KG1 (cell line): ENCODE results near the gene MEF2C.

Source experiments
- DNase-seq: peaks from one replicate; lab custom pipeline; 2025; lab: John Stamatoyannopoulos, UW

MEF2C gene

DNA sequence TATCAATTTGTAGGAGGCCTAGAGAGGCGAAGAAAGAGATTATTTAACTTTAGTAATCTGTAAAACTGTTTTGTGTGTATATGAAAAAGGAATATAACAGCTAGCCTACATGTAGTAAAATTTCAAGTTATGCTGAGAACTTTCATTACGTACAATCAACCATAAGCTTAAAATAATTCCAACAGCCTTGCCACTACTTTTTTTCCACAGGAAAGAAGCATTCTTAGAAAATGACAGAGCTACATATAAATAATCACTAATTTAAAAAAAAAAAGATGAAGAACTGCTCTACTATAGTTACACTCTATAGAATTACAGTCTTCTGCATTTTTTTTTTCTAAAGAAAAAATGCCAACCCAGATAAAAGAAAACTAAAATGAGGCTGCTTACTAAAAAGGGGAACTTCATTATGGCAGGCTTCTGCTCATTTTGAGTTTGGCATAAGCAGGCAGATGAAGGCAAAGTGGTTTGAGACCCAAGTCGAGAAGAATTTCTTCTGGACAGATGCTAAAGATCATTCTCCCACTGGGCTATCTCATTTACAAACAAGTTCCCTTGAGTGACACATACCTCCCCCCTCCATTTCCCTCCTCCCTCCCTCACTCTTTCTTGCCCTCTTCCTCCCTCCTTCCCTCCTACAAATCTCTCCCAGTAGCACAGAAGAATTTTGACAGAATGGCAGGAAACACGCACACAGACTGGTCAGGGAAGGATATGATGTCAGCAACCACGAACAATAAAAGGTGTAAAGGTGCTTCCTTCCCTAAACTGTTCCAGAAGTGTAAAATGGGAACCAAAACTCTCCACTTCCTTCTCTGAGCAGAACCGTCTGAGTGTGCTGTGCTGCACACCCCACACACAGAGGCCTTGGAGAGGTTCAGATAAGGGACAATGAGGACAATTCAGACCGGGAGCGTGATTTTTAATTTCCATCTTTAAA lies 56.1 kb downstream of the MEF2C start:
- peak; percentile 53 for DNase-seq

GRCh38 chr5:88825584-88826315 lies 57.2 kb downstream of the MEF2C start:
- DNase-seq, result no peak

DNA sequence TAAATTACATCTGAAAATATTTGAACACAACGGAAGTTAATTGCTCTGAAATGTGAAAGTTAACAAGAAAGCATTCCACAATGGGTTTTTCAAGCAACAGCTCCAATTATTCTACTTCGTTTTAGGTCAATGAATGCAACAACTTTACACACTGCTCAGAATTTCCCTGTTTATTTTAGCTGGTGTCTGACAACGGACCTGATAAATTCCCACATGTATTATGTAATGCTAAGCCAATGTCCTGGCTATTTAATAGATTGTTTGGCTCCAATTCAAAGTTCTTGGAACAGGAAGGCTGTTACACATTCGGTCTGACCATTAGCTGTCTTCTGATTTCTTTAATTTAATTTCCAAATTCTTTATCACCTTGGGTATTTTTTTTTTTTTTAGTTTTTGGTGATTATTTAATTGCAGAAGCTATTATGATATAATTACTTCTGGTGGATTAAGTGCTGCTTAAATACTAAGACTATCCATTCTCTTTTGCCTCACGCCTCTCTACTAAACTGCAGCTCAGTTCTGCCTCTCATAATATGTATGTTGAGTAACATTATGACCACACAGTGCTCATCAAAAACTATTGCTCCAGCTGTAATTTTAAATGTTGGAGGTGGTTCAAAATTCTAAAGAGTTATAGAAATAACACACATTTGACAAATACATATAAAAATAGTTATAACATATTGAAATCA lies 57.9 kb downstream of the MEF2C start:
- no peak for DNase-seq

- DNase-seq, result no peak
Measured at GRCh38 chr5:88824141-88824540, 58.8 kb downstream of the MEF2C start.

DNA sequence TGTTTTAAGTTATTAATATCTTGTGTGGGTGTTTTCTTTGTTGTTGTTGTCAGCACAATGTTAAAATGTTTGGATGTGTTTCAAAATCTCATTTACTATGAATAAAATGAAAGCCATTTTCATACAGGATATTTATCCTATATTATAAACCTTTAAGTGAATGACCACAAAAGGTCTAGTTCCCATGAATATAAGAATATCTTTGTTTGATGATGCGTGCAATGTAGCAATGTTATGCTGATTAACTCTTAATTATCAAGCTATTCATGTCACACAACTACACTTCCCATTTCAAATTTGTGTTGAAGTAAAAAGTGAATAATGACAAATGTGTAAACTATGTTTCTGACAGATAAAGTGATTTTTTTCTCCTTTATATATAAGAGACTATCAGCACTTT lies 59.8 kb downstream of the MEF2C start:
- no peak for DNase-seq

DNA sequence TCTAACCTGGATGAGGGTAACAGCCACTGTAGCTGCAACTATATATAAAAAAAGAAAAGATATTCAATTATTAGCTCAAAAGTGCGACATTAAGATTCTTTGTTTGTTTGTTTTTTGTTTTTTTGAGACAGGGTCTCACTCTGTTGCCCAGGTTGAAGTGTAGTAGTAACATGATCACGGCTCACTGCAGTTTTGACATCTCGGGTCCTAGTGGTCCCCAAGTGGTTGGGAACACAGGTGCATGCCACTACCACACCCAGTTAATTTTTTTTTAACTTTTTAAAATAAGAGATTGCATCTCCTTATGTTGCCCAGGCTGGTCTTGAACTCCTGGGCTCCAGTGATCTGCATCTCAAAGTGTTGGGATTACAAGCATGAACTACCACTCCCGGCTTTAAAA lies 61.8 kb downstream of the MEF2C start:
- no peak for DNase-seq

- DNase-seq, result no peak
Measured at GRCh38 chr5:88820581-88820980, 62.4 kb downstream of the MEF2C start.

- DNase-seq, result no peak
Measured at GRCh38 chr5:88819301-88819999, 63.5 kb downstream of the MEF2C start.

- DNase-seq, result no peak
Measured at GRCh38 chr5:88818296-88818695, 64.7 kb downstream of the MEF2C start.

GRCh38 chr5:88816195-88816594 lies 66.8 kb downstream of the MEF2C start:
- DNase-seq, result no peak

DNA sequence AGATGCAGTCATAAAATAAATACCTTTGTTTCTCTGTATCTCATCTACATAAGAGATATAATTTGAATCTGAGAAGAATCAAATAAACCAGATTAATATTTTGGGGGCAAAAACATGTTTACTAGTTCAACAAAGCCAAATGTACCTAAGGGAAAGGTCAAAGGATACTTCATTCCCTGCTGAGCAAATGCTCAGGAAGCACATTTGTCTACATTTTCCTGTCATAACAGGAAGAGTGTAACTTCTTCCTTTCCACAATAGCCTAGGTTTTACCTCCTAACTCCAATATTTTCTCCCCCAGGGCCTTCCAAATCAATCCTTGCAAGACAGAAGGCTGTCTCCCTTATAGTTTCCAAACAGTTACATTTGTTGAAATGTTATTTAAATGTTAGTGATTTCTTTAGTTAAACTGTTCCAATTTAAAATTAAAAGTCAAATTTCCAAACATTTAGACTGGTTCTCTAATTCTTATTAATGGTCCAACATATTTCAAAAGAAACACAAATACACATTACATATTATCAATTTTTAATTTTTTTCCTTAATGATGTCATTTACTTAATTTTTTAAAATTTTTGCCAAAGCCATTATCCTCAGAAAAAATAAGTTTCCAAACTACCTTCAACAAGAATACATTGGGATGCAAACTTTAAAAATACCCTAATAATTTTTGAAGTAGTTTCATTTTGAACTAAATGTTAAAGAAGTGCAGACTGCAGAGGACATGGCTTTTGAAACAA lies 67.8 kb downstream of the MEF2C start:
- no peak for DNase-seq

GRCh38 chr5:88813805-88814575 lies 69.0 kb downstream of the MEF2C start:
- DNase-seq, result no peak

- DNase-seq, result no peak
Measured at GRCh38 chr5:88813244-88813643, 69.7 kb downstream of the MEF2C start.

DNA sequence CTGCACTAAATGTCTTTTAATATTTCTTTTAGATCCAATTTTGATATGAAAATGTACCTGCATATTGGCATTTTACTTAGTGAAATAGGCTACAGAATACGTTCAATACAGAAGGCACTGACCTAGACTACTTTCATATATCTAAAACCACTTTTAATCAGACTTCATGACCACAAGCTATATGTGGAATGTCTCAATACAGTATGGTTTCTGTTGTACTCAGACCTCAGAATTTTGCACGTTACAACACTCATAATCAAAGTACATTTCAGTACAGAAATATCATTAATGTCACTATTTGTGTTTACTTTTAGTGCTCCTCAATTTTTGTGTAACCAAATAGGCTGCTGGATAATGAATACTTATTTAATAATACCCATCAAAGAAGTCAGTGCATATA lies 74.8 kb downstream of the MEF2C start:
- DNase-seq, result no peak

DNA sequence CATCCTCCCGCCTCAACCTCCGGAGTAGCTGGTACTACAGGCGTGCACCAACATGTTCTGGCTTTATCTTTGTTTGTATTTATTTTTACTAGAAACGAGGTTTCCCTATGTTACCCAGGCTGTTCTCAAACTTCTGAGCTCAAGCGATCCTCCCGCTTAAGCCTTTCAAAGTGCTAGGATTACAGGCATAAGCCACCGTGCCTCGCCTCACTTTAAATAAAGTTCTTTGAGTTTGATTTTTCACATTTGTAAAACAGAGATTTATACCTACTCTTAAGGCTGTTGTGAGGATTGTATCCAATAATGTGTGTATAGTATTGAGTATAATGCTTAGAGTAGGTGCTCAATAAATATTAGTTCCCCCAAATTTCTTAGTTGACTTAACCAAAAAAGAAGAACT lies 75.7 kb downstream of the MEF2C start:
- no peak for DNase-seq

- no peak for DNase-seq
Measured at GRCh38 chr5:88806338-88806737, 76.6 kb downstream of the MEF2C start.

DNA sequence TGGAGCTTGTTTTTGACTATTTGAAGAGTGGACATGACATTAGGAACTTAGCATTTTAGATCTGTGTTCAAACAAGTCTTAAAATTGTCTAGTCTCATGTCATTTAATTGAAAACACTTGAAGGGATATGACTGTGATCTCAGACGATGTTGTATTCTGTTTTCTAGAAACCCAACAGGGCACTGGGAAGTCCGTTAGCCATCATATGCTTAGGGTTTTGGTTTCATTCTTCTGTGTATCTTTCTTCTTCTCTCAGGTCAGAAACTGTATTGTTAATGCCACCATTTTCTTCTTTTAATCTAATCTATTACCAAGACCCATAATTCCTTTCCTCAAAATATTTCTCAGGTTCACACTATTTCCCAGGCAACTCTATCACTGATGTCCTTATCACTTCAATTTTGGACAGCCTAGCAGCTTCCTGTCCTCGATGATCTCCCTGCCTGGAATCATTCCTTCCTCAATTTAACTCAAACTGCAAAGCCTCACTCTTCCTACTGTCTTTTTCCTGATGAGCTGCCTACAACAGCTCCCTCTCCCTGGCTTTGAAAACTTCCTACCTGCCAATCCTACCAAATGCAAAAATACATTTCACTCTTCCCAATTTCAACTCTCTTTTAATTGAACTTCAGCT lies 77.7 kb downstream of the MEF2C start:
- no peak for DNase-seq

- DNase-seq, result no peak
Measured at GRCh38 chr5:88804444-88804843, 78.5 kb downstream of the MEF2C start.

DNA sequence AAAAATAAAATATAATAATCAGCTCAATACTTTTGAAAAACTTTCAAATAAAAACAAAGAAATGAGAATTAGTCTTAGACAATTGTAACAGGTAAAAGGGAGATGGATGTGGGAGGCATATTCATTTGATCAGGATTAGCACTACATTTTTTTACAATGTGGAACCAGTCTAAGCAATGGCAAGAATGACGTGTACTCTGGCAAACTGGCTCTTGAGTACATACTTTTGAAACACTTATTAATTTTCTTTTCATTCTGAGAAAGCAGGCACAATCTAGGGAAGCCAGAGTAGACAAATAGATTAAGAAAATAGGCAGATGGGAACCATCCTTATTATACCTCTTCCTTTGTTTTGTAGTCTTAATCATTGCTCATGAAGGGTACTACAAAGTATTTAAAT lies 79.7 kb downstream of the MEF2C start:
- no peak for DNase-seq

- DNase-seq, result no peak
Measured at GRCh38 chr5:88799938-88800535, 82.9 kb downstream of the MEF2C start.
